ENCODE results near the gene ACSS2. TPM values are rescaled to one million over a fixed set of nuclear protein-coding genes. Genes with fewer than 3 reads are reported as not detected.

The ACSS2 gene
- total and polyA plus RNA-seq, 2 of the 8 experiments (the other 6 are each of a cell fraction or from before 2014, with no cell fraction given) = 17.7 to 24.2 TPM

GRCh38 chr20:34922654-34923381 lies 46.4 kb downstream of the ACSS2 start (continued):
- TF ChIP-seq CHD7 (IDR thresholded peaks at IDR 0.05; ENCODE audit: insufficient replicate concordance, low read length) (no peak), POU5F1 (IDR thresholded peaks at IDR 0.05; ENCODE audit: low read depth, low read length) (no peak), RAD21 (IDR thresholded peaks at IDR 0.05 in 1 of 2, conservative IDR thresholded peaks at IDR 0.05 in 1 of 2; ENCODE audit: low read depth in 2 of 2, low read length in 2 of 2) (no peak), ATF3 (IDR thresholded peaks at IDR 0.05; ENCODE audit: insufficient read depth, low read depth, low read length) (no peak), ASH2L (IDR thresholded peaks at IDR 0.05; ENCODE audit: low read length) (no peak)
